HAP-1 (cell line): Measurements from ENCODE around the gene ANP32B.
"Not testable (repeated sequence)": the region's sequence is repeated elsewhere in the genome, so short reads cannot be mapped to it uniquely, and the experiment has no call there.

Experiments
- DNase-seq, 2 experiments: peaks; one replicate each; pipeline ENCODE4 v3.0.0-alpha.2; 2016 to 2020; ENCODE audit warnings: low spot score in 2 of 2
- H3K27me3 ChIP-seq: fragments of 250-450 bp; sonication (Bioruptor Pico); 2 replicates; pipeline ENCODE4 v1.5.1; 2020; ENCODE audit warnings: low read depth, mild to moderate bottlenecking, moderate library complexity
- H3K36me3 ChIP-seq: fragments of 250-450 bp; sonication (Bioruptor Pico); replicated peaks from 2 replicates; pipeline ENCODE4 v1.5.1; 2020; ENCODE audit warnings: mild to moderate bottlenecking
- H3K4me1 ChIP-seq: fragments of 250-450 bp; sonication (Bioruptor Pico); 2 replicates; pipeline ENCODE4 v1.5.1; 2020; ENCODE audit warnings: mild to moderate bottlenecking
- H3K4me3 ChIP-seq: fragments of 250-450 bp; sonication (Bioruptor Pico); 2 replicates; pipeline ENCODE4 v1.5.1; 2020; ENCODE audit warnings: mild to moderate bottlenecking, moderate library complexity
- H3K9me3 ChIP-seq: fragments of 250-450 bp; sonication (Bioruptor Pico); 2 replicates; pipeline ENCODE4 v1.5.1; 2020; ENCODE audit warnings: mild to moderate bottlenecking, moderate library complexity
- in situ Hi-C: fragments of 300-500 bp; cut with MboI; formaldehyde crosslinking; loops from 3 replicates; pipeline ENCODE4 v1.14.3; 2020; ENCODE audit warnings: low sequenced_read_pairs, inconsistent platforms, mixed read lengths

ANP32B gene

GRCh38 chr9:97975376-97975775 lies 7.8 kb upstream of the ANP32B start:
- in situ Hi-C loops = no loop called here
- Histone ChIP-seq H3K4me1 (no peaks in the 10 kb centered on the region), H3K36me3 (no peaks in the 10 kb centered on the region), H3K9me3 (no peaks in the 10 kb centered on the region), H3K27me3 (peaks cover 5% of the 10 kb centered on the region; the same call in 1 of the 2 replicates), H3K4me3 (no peak overlapping the region)
- no peak for DNase-seq

- in situ Hi-C loops, H3K36me3 ChIP-seq, H3K9me3 ChIP-seq, H3K27me3 ChIP-seq, H3K4me3 ChIP-seq, DNase-seq, H3K4me1 ChIP-seq: not testable (repeated sequence)
These were observed 6.5 kb upstream of the ANP32B start for GRCh38 chr9:97976633-97977032.

- H3K36me3 ChIP-seq = no peaks in the 10 kb centered on the region; the same call in 1 of the 2 replicates
- peaks cover 11% of the 10 kb centered on the region for H3K4me1 ChIP-seq
- no peaks in the 10 kb centered on the region for H3K27me3 ChIP-seq
- no peak overlapping the region for H3K4me3 ChIP-seq
- no peaks in the 10 kb centered on the region for H3K9me3 ChIP-seq
- in situ Hi-C loops = no loop called here
- no peak for DNase-seq
These were observed 4.6 kb upstream of the ANP32B start for GRCh38 chr9:97978371-97979130.

- Histone ChIP-seq H3K27me3 (no peaks in the 10 kb centered on the region), H3K4me3 (no peak overlapping the region), H3K9me3 (no peaks in the 10 kb centered on the region), H3K36me3 (no peaks in the 10 kb centered on the region; the same call in 1 of the 2 replicates), H3K4me1 (peaks cover 11% of the 10 kb centered on the region)
- in situ Hi-C loops = no loop called here
- DNase-seq = no peak
These were observed 3.2 kb upstream of the ANP32B start for GRCh38 chr9:97979788-97980478.

GRCh38 chr9:97980479-97980803 lies 2.7 kb upstream of the ANP32B start:
- no peaks in the 10 kb centered on the region for H3K27me3 ChIP-seq
- in situ Hi-C loops = no loop called here
- peaks cover 14% of the 10 kb centered on the region for H3K4me1 ChIP-seq
- H3K4me3 ChIP-seq = no peak overlapping the region
- no peak for DNase-seq
- H3K9me3 ChIP-seq = no peaks in the 10 kb centered on the region
- H3K36me3 ChIP-seq = peaks cover 3% of the 10 kb centered on the region

- H3K9me3 ChIP-seq = no peaks in the 10 kb centered on the region
- no peak overlapping the region for H3K4me3 ChIP-seq
These were observed 2.0 kb upstream of the ANP32B start for GRCh38 chr9:97980918-97981845.

GRCh38 chr9:97981846-97982682 lies 1.1 kb upstream of the ANP32B start:
- in situ Hi-C loops = no loop called here
- Histone ChIP-seq H3K9me3 (no peaks in the 10 kb centered on the region), H3K27me3 (no peaks in the 10 kb centered on the region), H3K4me1 (peaks cover 31% of the 10 kb centered on the region), H3K36me3 (peaks cover 5% of the 10 kb centered on the region), H3K4me3 (peak overlapping the region; percentile 88)
- DNase-seq = peak; percentile 29 to 35

More at GRCh38 chr9:97980918-97981845, 2.0 kb upstream of the ANP32B start:
- H3K4me1 ChIP-seq = peaks cover 22% of the 10 kb centered on the region
- peaks cover 5% of the 10 kb centered on the region for H3K36me3 ChIP-seq
- H3K27me3 ChIP-seq = no peaks in the 10 kb centered on the region
- in situ Hi-C loops = no loop called here
- DNase-seq = peak; percentile 74 to 82

GRCh38 chr9:97983589-97984187 lies 547 bp downstream of the ANP32B start:
- peak in 1 of 2 experiments; percentile 62 for DNase-seq

GRCh38 chr9:97984188-97985057 lies 1.3 kb downstream of the ANP32B start:
- Histone ChIP-seq H3K27me3 (no peaks in the 10 kb centered on the region), H3K4me1 (peaks cover 50% of the 10 kb centered on the region), H3K36me3 (peaks cover 5% of the 10 kb centered on the region), H3K9me3 (no peaks in the 10 kb centered on the region), H3K4me3 (peak overlapping the region; percentile 88)
- in situ Hi-C loops = loop anchor here (5.0 kb wide), 1 partner anchor 53 kb away; no protein-coding TSS in a partner anchor
- DNase-seq = peak; percentile 38 to 78

More at GRCh38 chr9:97983589-97984187, 547 bp downstream of the ANP32B start:
- H3K4me3 ChIP-seq = peak overlapping the region; percentile 88
- no peaks in the 10 kb centered on the region for H3K9me3 ChIP-seq
- peaks cover 44% of the 10 kb centered on the region for H3K4me1 ChIP-seq
- in situ Hi-C loops = no loop called here
- H3K36me3 ChIP-seq = peaks cover 5% of the 10 kb centered on the region
- H3K27me3 ChIP-seq = no peaks in the 10 kb centered on the region

GRCh38 chr9:97985058-97985861 lies 2.1 kb downstream of the ANP32B start:
- H3K9me3 ChIP-seq = no peaks in the 10 kb centered on the region
- H3K4me1 ChIP-seq = peaks cover 54% of the 10 kb centered on the region
- DNase-seq = peak in 1 of 2 experiments; percentile 54
- peak overlapping the region; percentile 88 for H3K4me3 ChIP-seq
- in situ Hi-C loops = loop anchor here (5.0 kb wide), 1 partner anchor 52 kb away; no protein-coding TSS in a partner anchor
- H3K27me3 ChIP-seq = no peaks in the 10 kb centered on the region
- peaks cover 9% of the 10 kb centered on the region for H3K36me3 ChIP-seq

GRCh38 chr9:97987487-97987886 lies 4.3 kb downstream of the ANP32B start:
- H3K36me3 ChIP-seq = peaks cover 10% of the 10 kb centered on the region

More at GRCh38 chr9:97987487-97987886, 4.3 kb downstream of the ANP32B start:
- no peak for DNase-seq
- Histone ChIP-seq H3K27me3 (no peaks in the 10 kb centered on the region), H3K9me3 (no peaks in the 10 kb centered on the region), H3K4me1 (peaks cover 48% of the 10 kb centered on the region), H3K4me3 (no peak overlapping the region)
- in situ Hi-C loops = loop anchor here (5.0 kb wide), 1 partner anchor 50 kb away; no protein-coding TSS in a partner anchor
